ENCODE measurements around the gene ATG2B.
"Not testable (repeated sequence)": the region's sequence is repeated elsewhere in the genome, so short reads cannot be mapped to it uniquely, and the experiment has no call there.

The ATG2B gene

DNA sequence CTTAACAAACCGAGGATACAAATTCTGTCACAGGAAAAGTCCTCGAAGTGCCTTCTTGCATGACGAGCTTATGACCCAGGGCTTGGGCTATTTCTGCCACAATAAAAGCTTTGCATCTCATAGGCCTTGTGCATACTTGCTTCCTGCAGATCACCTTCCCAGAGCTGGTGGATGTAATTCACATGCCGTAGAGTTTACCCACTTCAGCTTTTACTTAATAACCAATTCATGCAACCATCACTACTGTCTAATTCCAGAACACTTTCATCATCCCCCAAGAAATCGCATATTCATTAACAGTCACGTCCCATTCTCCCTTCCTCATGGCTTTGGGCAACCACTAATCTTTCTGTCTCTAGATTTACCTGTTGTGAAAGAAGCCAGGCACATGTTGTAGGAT lies 116.1 kb downstream of the ATG2B start:
- no peak for DNase-seq

DNA sequence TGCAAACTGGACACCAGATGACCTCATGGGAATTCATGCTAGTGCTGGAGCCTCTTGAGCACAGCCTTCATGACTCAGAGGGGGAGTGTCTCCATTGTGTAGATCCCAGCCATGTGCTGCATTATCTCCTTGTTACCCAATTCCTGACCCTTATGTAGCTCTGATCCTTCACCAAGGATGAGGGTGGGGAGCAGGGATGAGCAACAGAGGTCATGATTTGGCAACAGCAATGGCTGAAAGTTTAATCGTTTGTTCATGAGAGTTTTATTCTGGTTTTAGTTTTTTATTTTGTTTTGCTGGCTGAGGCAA lies 116.6 kb downstream of the ATG2B start:
- DNase-seq = no peak

DNA sequence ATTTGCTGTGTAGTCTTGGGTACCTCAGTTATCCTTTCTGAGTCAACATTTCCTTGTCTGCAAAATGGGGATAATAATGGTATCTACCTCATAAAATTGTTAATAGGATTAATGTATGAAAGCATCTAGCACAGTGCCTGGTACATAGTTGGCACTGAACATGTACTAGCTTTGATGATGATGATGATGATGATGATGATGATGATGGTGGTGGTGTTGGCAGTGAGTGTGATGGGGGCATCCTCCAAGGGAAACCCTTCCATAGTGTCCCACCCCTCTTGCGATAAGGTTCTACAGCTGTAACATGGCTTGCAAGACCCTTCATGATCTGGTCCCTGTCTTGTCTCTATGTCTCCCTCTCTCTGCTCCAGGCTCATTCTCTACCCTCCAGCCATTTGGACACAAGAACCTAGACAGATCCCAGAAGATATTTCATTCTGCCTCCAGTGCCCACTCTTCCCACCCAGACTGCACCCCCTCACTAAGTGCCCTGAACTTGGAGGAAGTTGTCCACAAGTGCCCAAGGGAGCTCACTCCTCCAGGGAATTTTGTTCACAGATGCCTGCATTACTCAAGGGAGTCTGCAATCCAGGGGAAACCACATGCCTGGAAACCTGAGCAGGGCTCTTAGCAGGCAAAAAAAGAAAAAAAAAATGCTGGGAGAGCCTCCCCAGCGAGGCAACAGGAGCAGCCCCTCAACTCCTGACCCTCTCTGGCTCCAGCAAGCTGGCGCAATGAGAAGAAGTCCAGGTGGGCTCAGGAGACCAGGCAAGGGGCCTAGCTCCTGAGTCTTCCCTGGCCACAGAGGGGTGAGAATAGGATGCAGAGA lies 117.2 kb downstream of the ATG2B start:
- DNase-seq = no peak

DNA sequence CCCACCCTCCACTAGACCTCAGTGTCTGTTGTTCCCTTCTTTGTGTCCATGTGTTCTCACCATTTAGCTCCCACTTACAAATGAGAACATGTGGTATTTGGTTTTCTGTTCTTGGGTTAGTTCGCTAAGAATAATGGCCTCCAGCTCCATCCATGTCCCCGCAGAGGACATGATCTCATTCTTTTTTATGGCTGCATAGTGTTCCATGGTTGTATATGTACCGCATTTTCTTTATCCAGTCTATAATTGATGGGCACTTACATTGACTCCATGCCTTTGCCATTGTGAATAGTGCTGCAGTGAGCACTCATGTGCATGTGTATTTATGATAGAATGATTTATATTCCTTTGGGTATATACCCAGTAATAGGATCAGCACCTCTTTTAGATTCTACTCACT lies 118.1 kb downstream of the ATG2B start:
- not testable (repeated sequence) for DNase-seq

DNA sequence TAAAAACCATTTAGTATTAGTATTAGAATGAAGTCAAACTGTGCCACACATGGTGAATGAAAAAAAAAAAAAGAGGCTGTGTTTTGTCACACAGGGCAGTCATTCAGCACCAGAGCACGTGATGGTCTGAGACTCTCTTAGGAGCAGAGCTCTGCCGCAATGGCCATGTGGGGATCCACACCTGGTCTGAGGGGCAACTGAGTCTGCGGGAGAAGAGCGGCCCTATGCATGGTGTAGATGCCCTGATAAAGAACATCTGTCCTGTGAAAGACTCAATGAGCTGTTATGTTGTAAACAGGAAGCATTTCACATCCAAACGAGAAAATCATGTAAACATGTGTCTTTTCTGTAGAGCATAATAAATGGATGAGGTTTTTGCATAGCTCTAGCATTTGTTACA lies 119.4 kb downstream of the ATG2B start:
- no peak for DNase-seq

DNA sequence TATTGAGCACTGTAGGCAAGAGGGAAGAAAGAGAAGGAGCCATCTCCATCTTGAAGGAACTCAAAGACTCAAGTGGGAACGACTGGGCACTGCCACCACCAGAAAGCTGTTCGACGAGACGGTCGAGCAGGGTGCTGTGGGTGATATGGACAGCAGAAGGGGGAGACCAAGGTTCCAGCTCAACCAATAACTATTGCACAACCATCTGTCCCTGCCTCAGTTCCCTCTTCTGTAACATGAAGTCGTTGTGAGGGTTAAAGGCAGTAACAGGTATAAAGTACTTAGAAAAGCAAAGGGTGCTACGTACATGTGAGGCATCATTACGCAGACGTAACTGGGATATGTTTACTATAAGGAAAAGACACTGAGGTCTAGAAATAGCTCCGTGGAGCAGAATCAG lies 121.0 kb downstream of the ATG2B start:
- no peak for DNase-seq

DNA sequence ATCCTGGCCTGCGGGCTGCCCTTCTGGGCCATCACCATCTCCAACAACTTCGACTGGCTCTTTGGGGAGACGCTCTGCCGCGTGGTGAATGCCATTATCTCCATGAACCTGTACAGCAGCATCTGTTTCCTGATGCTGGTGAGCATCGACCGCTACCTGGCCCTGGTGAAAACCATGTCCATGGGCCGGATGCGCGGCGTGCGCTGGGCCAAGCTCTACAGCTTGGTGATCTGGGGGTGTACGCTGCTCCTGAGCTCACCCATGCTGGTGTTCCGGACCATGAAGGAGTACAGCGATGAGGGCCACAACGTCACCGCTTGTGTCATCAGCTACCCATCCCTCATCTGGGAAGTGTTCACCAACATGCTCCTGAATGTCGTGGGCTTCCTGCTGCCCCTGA lies 122.5 kb downstream of the ATG2B start:
- no peak for DNase-seq

DNA sequence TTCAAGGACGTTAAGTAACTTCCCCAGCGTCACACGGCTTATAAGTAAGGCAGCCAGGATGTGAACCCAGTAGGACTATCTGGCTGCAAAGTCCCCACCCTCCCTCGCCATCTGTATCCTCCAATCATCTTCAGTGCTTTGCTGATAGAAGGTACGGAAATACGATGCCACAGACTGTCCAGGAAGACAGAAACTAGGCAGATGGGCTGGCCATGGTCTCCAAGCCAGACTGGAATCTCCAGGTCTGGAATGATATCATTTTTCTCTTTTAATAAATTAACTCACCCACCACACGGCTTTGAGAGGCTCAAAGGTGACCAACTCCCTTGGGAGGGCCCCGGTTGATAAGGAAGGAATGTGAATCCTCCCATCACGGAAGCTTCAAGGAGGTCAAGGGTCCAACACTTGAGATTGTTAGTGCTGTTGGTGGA lies 123.4 kb downstream of the ATG2B start:
- no peak for DNase-seq

DNA sequence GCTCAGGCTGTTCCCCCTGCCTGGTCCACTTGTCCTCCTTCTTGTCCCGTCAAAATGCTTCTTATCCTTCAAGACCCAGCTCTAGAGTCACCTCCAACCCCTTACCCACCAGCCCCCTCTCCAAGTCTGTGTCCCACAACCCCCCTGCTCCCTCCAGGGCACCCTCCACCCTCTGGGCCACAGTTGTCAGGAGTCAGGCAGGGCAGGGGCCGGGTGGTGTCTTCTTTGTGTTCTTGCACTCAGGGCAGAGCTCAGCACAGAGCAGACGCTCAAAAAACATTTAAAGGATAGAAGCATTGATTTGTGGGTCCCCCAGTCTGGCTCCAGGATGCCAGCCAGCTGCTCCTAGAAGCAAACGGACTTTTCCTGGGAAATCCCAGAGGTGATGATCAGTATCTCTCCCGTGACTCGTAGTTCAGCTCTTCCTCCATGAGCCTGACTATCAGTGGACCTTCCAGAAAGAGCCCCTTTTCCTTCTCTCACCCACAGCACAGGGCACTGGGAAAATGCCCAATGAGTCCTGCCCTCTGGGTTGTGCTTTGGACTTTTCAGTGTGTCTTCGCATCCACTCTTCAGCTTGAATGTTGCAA lies 124.4 kb downstream of the ATG2B start:
- DNase-seq = no peak

DNA sequence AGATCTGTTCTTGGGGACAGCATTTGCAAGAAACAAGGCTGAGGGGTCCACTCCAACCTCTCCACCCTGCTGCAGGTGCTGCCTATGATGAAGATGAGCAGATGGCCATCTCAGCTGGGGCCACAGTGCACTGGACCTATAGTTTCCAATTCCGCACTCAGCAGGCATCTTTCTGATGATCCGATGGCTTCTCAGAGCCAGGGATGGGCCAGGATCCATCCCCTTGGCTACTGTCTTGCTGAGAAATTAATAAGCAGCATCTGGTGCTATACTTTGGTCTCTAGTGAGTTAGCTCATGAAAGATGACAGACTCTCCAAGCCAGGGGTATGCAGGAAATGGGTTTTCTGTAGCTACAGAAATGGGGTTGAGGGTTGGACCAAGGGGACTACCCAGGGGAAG lies 125.5 kb downstream of the ATG2B start:
- DNase-seq = no peak

DNA sequence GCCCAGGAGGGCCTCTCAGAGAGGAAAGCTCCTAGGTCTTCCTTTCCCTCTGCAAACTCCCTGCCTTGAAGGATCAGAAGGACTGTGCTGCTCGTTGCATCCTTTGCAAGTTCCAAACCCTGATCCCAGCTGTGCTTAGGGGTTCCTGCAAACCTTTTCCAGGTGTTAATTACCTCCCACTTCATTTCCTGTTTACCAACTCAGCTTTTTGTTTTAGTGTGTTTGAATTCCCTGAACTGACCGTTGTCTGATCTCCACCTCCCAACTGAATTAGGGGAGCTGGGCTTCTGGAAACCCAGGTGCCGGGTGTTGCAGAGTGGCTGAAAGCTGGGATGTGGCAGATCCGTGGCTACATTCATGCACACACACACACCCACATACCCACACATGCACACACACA lies 127.7 kb downstream of the ATG2B start:
- no peak for DNase-seq

DNA sequence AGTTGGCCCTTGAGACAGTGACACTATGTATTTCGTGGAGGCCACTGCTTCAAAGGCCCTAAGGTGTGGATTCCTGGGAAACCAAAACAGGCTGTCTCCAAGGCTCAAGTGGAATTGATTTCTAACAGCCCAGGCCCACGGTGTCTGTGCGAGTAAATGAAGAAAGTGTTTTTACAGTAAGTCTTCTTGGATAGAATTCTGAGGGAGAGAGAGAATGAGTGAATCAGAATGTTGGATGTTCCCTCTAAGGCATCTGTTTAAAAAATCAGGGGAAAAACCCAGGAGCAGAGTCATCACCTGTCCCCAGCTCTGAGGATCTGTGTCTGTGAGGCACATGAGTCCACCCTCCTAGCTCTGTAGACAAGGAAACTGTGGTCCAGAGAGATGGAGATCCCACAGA lies 129.5 kb downstream of the ATG2B start:
- DNase-seq = no peak

DNA sequence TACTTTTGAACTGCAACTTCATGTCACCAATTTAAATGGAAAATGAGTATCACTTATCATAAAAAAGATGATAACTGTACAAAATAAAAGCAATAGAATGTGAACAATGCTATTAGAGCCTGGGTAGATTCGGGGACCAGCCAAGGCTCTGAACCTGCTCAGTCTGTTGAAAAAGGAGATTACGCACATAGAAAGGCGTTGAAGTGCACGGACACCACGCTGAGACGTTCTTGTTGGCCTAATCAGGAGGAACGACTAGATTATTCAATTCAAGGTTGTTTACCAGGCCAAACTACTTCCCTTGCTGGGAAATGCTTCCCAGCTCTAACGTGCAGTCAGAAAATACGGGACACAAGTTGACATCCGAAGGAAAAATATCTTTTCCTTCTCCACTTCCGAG lies 130.6 kb downstream of the ATG2B start:
- no peak for DNase-seq

DNA sequence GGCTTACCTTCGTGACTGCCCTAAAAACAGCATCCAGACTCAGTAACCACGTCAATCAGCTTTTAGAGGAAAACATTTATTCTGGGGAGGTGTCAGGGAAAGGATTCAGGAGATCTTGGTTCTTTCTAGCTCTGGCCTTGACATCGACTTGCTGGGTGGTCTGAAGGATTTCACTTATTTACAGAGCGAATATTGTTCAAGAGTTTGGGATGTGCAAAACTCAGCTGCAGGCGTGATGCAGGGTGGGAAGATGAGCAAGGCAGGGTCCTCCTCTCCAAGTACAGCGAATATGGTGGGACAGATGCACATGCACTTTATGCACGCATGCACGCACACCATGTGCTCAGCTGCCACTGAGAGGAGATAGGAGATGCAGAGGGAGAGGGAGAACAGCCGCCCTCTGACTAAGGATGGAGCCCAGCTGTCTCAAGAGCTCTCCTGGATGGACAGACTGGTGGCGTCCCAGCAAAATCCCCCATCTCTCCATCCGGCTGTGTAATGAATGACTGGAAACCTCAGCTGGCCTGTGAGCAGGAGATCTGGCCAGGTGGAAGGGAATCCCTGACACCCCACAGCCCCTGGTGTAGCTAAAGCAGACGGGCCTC lies 131.5 kb downstream of the ATG2B start:
- DNase-seq = no peak

DNA sequence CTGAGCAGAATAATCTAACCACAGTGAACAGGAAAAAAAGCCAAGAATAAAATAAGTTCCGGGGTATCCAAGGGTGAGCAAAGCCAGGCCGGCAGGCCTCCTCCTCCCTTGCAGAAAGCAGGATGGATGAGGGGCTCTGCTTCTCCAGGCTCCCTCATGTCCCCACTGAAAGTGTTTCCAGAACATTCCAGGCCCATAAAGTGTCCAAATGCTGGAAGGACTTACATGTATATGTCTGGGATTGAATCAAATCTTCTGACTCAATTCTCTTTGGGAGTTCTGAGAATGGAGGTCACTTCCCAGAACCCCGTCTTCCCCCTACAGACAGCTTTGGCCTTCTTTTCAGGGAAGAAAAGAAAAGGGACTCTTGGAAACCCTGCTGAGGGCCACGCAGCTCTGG lies 132.1 kb downstream of the ATG2B start:
- no peak for DNase-seq

DNA sequence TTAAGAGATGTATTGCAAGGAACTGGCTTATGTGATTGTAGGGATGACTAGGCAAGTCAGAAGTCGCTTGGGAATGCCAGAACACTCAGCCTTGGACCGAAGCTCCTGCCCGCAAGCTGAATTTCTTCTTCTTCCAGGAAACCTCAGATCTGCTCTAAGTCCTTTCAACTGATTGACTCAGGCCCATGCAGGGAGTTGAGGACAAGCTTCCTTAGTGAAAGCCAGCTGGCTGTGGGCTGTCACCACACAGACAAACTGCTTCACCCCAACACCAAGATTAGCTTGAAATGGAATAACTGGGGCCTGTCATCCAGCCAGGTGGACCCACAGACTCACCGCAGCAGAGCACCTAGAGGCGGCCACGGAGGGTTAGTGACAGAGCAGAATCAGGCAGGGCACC lies 133.8 kb downstream of the ATG2B start:
- DNase-seq = no peak

Measured in NCI-H187 (cell line).